Skeletal muscle tissue (tissue), 4 donors: ENCODE data around the gene SLX9. TPM values are rescaled to one million over a fixed set of nuclear protein-coding genes. Genes with fewer than 3 reads are reported as not detected.

Source experiments
- H3K27ac ChIP-seq: one replicate; pipeline ENCODE4 v1.7.0; 2013; ENCODE audit warnings: mild to moderate bottlenecking, low read depth, low read length, inconsistent platforms
- H3K27me3 ChIP-seq, 3 donors: one replicate each; pipeline ENCODE4 v1.7.0; 2013; ENCODE audit warnings: low read length in 3 of 3; ENCODE audit not compliant: control insufficient read depth in 3 of 3, insufficient read depth in 3 of 3
- H3K36me3 ChIP-seq, 3 donors: one replicate each; pipeline ENCODE4 v1.7.0; 2013; ENCODE audit warnings: low read length in 3 of 3; ENCODE audit not compliant: control insufficient read depth in 3 of 3, insufficient read depth in 3 of 3
- H3K4me1 ChIP-seq, 3 donors: one replicate each; pipeline ENCODE4 v1.7.0; 2013; ENCODE audit warnings: low read length in 3 of 3, mild to moderate bottlenecking in 3 of 3; ENCODE audit not compliant: control insufficient read depth in 3 of 3, insufficient read depth in 3 of 3
- H3K4me3 ChIP-seq, 3 donors: one replicate each; pipeline ENCODE4 v1.7.0; 2013; ENCODE audit warnings: low read length in 3 of 3
- H3K9ac ChIP-seq, 3 donors: one replicate each; pipeline ENCODE4 v1.7.0; 2013; ENCODE audit warnings: low read length in 3 of 3, mild to moderate bottlenecking in 3 of 3, moderate library complexity in 2 of 3, low read depth in 1 of 3
- H3K9me3 ChIP-seq, 3 donors: one replicate each; pipeline ENCODE4 v1.7.0; 2013; ENCODE audit warnings: low read length in 3 of 3; ENCODE audit not compliant: control insufficient read depth in 3 of 3
- total RNA-seq: library from RNA; depleted of rRNA; stranded (reverse); fragments of >200 nt; gene quantifications from one replicate; pipeline ENCODE4 v1.2.3, GENCODE V29; 2014
- donor health status: Osteomylitis.

Gene SLX9
- total RNA-seq, 1 donor from 2014 or later, result 10.4 TPM

DNA sequence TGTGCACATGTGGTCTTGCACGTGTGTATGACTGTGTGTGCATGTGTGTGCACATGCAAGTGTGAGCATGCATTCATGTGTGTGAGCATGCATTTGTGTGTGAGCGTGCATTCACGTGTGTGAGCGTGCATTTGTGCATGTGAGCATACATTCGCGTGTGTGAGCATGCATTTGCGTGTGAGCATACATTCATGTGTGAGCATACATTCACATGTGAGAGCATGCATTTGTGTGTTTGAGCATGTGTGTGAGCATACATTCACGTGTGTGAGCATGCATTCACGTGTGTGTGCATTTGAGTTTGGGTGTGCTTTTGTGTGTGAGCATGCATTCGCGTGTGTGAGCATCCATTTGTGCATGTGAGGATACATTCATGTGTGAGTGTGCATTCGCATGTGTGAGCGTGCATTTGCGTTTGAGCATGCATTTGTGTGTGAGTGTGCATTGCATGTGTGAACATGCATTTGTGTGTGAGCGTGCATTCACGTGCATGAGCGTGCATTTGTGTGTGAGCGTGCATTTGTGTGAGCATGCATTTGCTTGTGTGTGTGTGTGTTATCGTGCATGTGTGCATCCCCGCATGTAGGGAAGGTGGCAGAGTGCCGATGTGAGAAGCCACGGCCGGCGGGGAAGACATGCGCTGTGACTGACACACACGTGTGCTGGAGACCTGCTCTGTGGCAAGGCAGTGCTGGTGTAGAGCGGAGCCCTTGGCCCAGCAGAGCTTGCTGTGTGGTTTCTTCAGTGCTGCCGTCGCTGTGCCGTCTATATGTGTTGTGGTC, 37.4 kb upstream of the SLX9 start:
- peaks cover 0 to 9% (median 7%) of the 10 kb centered on the region in 3 donors for H3K36me3 ChIP-seq
- peak overlapping the region in 1 of 3 donors; percentile 6 for H3K4me3 ChIP-seq
- peaks cover 0 to 5% (median 0%) of the 10 kb centered on the region in 3 donors for H3K4me1 ChIP-seq
- H3K9ac ChIP-seq, result no peak overlapping the region
- no peak overlapping the region for H3K27ac ChIP-seq
- no peaks in the 10 kb centered on the region for H3K9me3 ChIP-seq
- H3K27me3 ChIP-seq, result peaks cover 8 to 27% (median 10%) of the 10 kb centered on the region in 3 donors

DNA sequence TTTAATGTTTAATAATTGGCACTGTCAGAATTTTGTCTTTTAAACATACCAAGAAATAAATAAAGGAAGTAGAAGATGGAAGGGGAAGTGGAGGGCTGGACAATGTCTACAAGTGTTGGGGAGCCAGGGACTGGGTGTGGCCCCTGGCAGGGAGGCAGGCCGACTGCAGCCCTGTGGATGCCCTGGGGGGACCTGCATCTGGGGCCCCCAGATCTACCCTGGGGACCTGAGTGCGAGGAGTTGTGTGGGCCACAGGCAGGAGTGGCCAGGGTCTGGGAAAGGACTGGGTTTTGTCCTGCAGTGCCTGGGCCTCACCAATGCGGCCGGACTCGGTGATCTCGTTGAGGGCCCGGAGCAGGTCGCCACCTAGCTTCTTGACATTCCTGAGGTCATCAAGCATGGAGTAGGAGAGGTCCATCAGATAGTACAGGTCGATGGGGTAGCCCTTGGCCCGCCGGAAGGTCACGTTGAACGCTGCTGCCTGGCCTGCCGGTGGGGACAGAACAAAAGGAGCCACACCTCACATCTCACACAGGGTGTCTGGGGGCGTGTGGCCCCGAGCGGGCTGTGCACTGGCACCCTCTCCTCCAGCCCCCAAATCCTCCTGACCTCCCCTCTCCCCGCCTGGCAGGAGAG, 36.7 kb upstream of the SLX9 start:
- Histone ChIP-seq H3K9me3 (no peaks in the 10 kb centered on the region), H3K9ac (no peak overlapping the region), H3K27ac (no peak overlapping the region), H3K4me1 (peaks cover 0 to 5% (median 0%) of the 10 kb centered on the region in 3 donors), H3K36me3 (peaks cover 0 to 9% (median 7%) of the 10 kb centered on the region in 3 donors), H3K4me3 (no peak overlapping the region), H3K27me3 (peaks cover 8 to 22% (median 9%) of the 10 kb centered on the region in 3 donors)

DNA sequence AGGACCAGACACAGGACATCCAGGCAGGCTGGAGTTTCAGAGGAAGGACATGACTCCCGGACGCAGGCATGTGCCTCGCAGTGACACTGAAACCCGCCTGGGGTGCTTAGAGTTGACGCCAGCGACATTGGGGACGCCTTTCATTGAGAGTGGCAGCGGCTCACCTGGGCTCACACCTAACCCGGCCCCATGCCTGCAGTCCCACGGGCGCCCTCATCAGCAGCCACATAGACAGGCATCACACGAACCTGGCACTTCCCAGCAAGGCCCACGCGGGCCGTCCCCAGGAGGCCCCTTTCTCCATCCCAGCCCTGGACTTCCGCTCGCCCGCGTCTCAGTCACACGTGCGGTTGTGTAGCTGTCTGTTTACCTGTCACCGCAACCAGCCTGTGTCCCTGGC, 36.1 kb upstream of the SLX9 start:
- peaks cover 8 to 21% (median 8%) of the 10 kb centered on the region in 3 donors for H3K27me3 ChIP-seq
- H3K9me3 ChIP-seq, result no peaks in the 10 kb centered on the region
- H3K27ac ChIP-seq, result no peak overlapping the region
- peaks cover 0 to 9% (median 0%) of the 10 kb centered on the region in 3 donors for H3K4me1 ChIP-seq
- H3K4me3 ChIP-seq, result no peak overlapping the region
- no peak overlapping the region for H3K9ac ChIP-seq
- peaks cover 0 to 9% (median 7%) of the 10 kb centered on the region in 3 donors for H3K36me3 ChIP-seq

DNA sequence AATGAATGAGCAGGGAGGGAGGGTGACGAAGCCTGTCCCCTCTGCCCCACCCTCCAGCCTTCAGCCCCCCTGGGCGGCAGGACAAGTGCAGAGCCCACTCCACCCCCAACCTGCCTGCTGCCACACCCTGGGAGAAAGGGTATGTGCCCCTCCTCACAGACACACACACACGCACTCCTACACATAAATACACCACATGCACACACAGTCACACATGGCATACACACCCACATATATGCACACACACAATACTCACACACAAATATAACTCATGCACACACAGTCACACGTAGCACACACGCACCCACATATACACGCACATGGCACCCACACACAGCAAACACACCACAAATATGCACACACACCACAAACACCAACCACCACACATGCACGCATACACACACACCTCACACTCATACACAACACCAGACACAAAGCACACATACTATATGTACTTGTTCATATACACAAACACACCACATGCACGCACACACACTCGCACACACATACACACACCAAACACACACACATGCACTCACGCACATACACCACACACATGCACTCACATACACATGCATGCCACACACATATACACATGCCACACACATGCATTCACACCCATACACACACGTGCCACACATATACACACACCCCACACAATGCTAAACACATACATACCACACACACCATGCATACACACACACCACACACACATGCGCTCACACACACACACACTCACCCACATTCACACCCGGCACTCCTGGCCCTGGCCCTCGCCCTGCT, 35.5 kb upstream of the SLX9 start:
- no peak overlapping the region for H3K4me3 ChIP-seq
- no peak overlapping the region for H3K9ac ChIP-seq
- H3K27ac ChIP-seq, result no peak overlapping the region
- H3K36me3 ChIP-seq, result peaks cover 0 to 9% (median 7%) of the 10 kb centered on the region in 3 donors
- peaks cover 8 to 22% (median 10%) of the 10 kb centered on the region in 3 donors for H3K27me3 ChIP-seq
- no peaks in the 10 kb centered on the region for H3K9me3 ChIP-seq
- H3K4me1 ChIP-seq, result peaks cover 0 to 11% (median 0%) of the 10 kb centered on the region in 3 donors

DNA sequence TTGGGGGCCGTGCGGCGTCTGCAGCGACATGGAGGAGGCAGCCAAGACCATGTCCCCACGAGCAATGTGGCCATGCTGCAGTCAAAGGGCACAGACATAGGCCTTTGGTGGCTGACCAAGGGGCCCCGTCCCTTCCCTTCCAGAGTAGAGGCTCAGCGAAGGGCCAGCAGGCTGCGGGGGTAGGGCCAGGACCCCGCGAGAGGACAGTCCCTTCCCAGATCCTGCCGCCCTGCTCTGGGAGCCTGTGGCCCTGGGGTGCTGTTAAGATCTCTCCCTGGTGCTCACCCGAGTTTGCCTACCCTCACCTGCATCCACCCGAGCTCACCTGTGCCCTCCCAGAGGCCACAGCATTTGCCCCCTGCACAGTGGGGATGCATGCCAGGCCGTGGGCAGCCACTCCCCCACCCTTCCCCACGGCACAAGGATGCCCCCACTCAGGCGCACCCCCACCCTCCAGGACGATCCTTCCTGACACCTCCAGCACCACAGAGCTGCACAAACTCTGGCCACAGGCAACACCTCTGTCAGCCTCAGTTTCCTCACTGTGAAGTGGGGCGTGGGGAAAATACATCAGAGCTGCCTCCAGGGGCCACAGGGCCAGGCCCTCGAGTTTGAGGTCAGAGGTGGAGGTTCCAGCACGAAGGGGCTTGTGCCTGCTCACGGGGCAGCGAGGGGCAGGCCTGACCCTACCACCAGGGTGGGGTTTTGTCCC, 34.7 kb upstream of the SLX9 start:
- Histone ChIP-seq H3K27ac (no peak overlapping the region), H3K27me3 (peaks cover 7 to 22% (median 10%) of the 10 kb centered on the region in 3 donors), H3K4me3 (no peak overlapping the region), H3K9ac (no peak overlapping the region), H3K9me3 (no peaks in the 10 kb centered on the region), H3K4me1 (peaks cover 0 to 12% (median 0%) of the 10 kb centered on the region in 3 donors), H3K36me3 (peaks cover 0 to 9% (median 7%) of the 10 kb centered on the region in 3 donors)

DNA sequence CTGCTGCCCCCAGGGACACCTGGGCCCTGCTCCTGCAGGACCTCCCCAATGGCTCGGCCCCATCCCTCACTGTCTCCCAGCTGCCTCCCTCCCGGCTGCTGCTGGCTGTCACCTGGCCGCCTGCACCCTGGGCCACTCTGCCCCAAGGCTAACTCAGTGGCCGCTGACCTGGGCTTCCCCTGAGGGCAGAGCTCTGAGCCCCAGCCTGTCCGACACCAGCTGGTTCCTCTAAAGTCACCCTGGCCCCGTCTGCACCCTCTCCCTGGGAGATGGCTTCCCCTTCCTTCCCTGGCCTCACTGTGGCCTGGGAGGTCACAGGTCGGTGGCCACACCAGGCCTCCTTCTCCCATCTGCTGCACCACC, 34.1 kb upstream of the SLX9 start:
- Histone ChIP-seq H3K9ac (no peak overlapping the region), H3K4me3 (no peak overlapping the region), H3K27me3 (peaks cover 2 to 20% (median 10%) of the 10 kb centered on the region in 3 donors), H3K9me3 (no peaks in the 10 kb centered on the region), H3K27ac (no peak overlapping the region), H3K4me1 (peaks cover 1 to 18% (median 4%) of the 10 kb centered on the region in 3 donors), H3K36me3 (peaks cover 0 to 9% (median 7%) of the 10 kb centered on the region in 3 donors)

DNA sequence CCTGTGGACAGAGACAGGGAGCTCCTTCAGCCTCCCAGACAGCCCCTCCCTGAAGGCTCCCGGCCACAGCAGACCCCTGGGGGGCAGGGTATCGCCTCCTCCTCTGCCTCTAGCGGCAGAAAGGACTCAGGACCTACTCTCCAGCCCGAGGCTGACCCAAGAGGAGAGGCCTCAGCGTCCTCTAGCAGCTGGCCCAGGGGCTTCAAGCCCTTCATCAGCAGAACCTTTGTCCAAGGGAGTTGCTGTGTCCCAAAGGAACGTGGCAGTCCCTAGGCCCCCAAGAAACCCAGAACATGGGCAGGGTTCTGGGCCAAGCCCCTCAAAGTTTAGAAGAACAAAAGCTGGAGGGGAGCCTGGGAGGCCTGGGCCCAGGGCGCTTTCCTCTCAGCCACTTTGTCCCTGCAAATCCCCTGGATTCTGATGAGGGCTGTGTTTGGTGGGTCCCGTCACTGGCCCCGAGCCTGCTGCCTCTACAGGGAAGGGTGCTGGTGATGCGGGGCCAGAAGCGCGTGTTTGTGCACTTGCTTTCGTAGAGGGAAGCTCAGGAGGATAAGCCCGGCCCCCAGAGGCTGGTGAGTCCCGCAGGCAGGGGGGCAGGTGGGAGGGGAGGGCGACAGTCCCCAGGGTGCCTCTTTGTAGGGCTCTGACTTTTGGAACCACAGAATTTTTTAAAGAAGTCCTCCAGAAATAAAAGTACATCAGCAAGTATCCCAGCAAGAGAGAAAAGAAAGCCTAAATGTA, 32.4 kb upstream of the SLX9 start:
- Histone ChIP-seq H3K27me3 (peaks cover 0 to 17% (median 10%) of the 10 kb centered on the region in 3 donors), H3K9ac (no peak overlapping the region), H3K36me3 (peaks cover 0 to 3% (median 1%) of the 10 kb centered on the region in 3 donors), H3K4me1 (peaks cover 7 to 33% (median 11%) of the 10 kb centered on the region in 3 donors), H3K27ac (peak overlapping the region; percentile 19), H3K9me3 (no peaks in the 10 kb centered on the region), H3K4me3 (no peak overlapping the region)

DNA sequence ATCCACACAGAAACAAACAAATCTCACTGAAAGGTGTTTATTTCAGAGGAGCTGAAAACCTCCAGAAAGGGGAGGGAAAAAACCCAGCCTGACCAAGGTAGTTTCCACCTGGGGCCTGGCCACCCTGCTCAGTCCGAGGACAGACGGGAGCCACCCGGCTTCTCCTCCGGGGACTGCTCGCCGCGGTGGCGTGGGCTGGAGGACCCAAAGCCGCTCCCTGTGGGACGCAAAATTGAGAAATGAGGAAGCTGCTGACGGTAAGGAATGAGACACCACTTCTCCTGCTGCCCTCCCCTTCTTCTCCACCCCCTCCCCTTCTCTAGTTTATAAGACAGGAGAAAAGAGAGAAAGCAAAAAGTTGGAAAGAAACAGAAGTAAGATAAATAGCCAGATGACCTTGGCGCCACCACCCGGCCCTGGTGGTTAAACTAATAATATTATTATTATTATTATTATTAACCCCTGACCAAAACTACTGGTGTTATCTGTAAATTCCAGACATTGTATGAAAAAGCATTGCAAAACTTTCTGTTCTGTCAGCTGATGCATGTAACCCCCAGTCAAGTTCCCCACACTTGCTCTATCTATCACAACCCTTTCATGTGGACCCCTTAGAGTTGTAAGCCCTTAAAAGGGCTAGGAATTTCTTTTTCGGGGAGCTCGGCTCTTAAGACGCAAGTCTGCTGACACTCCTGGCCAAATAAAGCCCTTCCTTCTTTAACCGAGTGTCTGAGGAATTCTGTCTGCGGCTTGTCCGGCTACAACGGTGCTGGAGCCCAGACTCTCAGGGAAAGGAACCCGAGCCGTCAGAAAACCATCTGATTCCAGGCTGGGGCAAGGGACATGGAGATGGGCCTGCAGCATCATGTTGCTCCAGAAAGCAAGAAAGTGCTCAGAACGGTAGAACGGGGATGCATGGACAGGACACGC, 31.6 kb upstream of the SLX9 start:
- H3K9me3 ChIP-seq, result no peaks in the 10 kb centered on the region
- peaks cover 0 to 17% (median 10%) of the 10 kb centered on the region in 3 donors for H3K27me3 ChIP-seq
- no peak overlapping the region for H3K4me3 ChIP-seq
- no peak overlapping the region for H3K9ac ChIP-seq
- no peaks in the 10 kb centered on the region for H3K36me3 ChIP-seq
- peak overlapping the region; percentile 19 for H3K27ac ChIP-seq
- H3K4me1 ChIP-seq, result peaks cover 7 to 31% (median 11%) of the 10 kb centered on the region in 3 donors
